GM19238 (cell line): ENCODE results near the gene KAT8.
"Not testable (repeated sequence)": the region's sequence is repeated elsewhere in the genome, so short reads cannot be mapped to it uniquely, and the experiment has no call there.

Source experiments
- DNase-seq: peaks from one replicate; pipeline ENCODE4 v3.0.0; 2011; ENCODE audit warnings: low spot score; ENCODE audit not compliant: insufficient read length

KAT8 gene

DNA sequence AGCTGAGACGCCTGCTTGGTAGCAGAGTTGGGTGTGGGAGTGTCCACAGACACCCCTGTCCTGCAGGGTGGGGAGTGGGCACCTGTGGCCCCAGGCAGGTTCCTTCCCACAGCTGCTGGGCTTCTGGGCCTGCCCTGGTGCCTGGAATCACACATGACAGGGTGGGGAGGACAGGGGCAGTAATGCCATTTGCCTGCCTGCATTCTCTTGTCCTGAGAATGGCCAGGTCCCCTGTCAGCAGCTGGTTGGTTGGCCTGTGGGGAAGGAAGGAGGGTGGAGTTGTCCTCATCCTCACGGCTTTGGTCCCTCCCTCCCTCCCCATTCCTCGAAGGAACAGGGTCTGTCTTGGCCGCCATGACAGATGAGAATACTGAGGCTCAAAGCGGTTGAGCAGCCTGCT, 33.9 kb upstream of the KAT8 start:
- no peak for DNase-seq

DNA sequence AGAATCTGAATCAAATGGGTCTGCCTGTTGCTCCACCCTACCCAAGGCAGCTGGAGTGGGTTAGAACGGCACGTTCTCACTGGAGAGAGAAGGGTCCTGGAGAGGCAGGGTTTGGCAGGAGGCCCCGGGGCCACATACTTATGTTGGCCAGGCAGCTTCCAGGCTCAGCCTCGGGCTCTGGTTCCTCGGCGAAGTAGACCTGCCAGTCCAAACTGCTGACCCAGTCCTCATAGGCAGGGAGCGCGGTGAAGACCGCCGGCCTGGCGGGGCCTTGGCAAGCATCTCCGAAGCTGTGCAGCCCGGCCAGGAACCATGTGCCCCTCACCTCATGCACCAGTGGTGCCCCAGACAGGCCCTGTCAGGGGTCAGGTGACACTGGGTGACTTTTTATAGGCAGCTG, 33.5 kb upstream of the KAT8 start:
- no peak for DNase-seq

DNA sequence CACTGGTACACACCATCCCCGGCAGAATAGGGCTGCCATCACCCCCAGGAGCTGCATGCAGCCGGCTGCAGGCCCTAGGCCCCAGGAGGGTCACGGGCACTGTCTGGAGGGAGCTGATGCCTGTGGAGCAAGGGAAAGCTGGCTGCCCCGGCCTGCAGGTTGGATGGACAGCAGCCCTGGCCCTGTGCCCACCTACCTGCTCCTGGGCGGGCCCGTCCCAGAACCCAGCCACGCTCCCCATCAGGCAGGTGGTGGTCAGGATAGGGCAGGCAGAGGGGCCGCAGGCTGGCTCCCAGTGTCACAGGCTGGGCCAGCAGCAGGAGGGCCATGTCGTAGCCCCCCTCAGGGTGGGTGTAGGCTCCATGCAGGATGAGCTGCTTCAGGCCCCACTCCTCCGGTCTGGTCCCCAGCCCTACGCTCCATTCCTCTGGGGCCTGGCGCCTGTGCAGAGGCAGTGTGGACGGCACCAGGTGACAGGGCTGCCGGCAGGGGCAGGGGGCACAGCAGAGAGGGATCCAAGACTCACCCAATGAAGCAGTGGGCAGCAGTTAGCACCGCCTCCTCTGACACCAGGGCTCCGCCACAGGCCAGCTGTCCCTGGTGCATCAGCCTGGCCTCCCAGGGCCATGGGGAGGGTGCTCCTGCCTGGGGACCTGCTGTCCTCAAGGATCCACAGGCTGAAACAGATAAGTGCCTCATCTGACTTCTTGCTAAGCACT, 32.7 kb upstream of the KAT8 start:
- DNase-seq = no peak

DNA sequence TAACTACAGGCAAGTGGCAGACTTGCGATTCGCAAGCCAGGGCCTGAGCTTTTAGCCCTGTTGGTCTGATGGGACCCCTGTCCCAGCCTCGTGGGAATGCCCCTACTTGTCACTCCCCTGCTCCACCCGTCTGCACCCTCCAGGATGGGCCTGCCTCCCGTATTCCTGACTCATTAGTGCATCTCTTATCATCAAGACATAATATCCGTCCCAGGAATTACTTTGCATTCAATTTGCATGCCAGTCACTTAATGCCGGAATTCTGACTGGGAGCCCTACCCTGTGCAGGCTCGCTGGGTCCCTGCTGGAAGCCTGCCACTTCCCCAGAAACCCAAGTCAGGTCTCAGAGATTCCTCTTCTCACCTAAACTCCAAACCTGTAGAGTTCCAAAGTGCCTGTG, 32.1 kb upstream of the KAT8 start:
- no peak for DNase-seq

DNA sequence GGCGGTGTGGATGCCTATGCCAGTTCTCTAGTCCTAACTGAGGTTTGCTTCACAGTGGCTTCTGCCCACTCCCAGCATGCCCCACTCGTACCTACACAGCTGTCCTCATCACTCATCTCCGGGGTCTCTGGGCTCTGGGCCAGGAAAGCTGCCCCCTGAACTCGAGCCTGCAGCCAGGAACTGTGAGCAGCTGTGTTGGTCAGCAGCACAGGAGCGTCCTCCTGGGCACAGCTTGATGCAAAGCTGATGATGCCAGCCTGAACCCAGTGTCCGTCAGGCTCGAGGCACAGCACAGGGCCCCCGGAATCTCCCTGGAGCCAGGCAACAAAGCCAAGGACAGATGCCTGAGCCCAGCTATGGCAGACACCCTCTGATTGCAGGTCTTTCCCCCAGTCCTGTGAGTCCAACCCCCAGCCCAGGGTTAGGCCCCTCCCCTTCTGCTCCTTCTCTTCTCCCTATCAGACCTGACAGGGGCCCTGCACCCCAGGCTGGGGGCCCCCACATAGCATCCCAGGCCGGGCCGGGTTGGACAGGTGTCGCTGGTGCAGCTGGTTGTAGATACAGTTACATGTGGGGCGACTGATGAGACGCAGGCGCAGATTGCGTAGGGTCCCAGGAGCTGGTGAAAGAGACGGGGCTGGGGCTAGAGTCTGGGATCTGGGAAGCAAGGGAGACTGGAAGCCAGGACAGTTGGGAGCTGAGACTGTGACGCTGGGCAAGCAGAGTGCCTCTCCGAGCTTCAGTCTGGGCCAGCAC, 31.4 kb upstream of the KAT8 start:
- no peak for DNase-seq

DNA sequence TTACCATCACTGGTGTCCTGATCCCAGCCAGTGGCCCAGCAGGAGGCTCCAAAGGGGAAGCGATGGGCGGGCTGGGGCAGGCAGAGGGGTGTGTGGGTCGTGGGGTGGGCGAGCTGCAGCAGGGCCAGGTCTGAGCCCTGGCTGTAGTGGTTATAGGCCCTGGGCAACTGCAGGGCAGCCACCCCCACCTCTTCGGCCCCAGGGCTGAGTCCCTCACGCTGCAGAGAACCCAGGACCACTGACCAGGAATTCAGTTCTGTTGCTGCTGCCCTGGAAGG, 30.9 kb upstream of the KAT8 start:
- DNase-seq = no peak

DNA sequence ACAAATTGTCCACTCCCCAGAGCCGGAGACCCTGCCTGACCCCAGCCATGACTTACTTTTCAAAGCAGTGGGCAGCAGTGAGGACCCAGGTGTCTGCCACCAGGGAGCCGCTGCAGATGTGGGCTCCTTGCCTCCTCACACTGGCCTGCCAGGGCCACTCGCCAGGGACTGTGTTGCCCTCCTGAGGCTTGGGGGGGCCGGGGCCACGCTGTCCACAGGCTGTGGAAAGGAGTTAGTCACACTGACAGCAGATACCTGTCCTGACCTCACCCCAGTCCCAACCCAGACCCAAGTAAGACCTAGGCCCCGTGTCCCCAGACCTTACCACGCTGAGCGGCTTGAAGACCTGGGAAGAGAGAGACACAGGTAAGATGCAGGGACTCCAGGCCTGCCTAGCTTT, 30.0 kb upstream of the KAT8 start:
- no peak for DNase-seq

DNA sequence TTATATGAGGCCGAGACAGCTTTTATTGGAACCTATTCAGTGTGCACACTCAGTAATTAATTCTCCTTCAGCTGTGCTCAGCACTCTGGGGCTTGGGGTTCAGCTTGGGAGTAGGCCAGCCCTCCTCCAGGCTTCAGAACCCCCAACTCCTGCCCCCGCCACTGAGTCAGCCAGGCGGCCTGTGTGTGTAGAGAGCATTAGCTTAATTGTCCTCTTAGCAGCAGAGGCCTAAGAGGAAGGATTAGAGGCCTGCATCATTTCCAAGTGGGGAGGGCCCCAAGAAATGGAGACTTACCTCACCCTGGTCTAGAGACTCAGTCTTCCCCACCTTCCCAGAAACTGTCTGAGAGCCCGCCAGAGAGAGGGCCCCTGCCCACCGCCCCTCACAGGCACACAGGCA, 29.5 kb upstream of the KAT8 start:
- DNase-seq = no peak

DNA sequence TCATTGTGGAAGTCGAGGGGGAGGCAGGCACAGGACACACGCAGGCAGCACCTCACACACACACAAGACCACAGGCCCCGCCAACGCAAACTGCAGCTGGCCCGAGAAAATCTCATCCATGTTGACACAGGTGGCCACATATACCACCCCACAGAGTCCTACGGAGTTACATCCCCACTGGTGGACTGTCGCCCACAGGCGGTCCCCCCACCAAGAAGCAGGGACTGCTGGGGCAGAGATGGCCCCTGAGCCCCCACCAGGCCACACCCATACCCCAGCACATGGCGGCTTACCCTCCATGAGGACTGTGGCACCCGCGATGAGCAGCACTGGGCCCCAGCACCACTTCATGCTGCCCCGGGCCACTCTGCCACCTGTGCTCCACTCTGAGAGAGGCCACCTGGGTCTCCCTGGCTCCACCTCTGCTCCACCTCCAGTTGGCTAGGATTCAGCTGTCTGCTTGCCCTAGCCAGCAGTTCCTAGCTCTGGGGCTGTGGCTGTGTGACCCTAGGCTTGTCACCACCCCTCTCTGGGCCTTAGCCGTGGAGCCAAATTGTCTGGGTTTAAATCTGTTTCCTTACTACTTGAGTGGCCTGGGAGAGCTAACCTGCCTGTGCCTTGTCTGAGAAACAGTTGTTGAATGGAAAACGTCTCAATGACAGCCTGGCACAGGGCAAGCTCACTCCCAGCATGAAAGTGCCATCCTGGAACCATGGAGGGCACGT, 28.8 kb upstream of the KAT8 start, which contains the start of gene PRSS53:
TSS of gene PRSS53 (minus strand) at position 485 of the 725 bp plus-strand sequence. CDS start at position 351, 134 bp downstream.
- no peak for DNase-seq

DNA sequence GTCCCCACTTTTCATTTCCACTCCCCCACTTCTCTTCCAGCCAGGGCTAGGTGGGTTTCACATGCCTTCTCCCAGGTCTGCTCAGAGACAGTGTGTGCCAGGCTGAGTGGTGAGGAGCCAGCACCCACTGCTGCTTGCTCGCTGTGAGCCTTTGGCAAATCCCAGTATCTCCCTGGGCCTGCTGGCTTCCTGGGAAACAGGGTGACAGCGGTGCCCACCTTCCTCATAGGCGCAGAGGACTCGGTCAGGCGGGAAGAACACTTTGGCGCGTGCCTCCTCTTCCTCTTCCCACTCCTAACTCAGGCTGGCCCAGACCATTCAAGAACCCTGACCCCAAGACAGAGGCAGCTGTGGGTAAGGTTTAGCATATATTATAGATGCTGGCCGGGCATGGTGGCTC, 28.3 kb upstream of the KAT8 start:
- no peak for DNase-seq

DNA sequence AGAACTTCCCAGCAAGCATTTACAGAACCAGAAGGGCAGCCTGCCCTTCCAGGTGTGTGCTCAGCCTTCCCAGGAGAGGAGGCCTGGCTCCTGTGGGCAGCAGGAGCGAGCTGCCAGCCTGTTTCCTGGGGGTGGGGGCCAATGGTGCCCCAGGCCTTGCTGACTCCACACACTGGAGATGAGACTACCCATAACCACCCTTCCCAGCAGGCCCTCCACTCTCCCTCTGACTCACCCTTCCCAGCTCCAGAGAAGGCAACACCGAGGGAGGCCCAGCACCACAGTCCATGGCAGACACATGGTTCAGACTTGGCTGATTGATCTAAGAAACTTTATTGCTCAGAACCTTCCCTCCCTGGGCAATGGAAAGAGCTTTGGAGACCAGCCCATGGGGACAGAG, 26.9 kb upstream of the KAT8 start:
- DNase-seq = no peak

DNA sequence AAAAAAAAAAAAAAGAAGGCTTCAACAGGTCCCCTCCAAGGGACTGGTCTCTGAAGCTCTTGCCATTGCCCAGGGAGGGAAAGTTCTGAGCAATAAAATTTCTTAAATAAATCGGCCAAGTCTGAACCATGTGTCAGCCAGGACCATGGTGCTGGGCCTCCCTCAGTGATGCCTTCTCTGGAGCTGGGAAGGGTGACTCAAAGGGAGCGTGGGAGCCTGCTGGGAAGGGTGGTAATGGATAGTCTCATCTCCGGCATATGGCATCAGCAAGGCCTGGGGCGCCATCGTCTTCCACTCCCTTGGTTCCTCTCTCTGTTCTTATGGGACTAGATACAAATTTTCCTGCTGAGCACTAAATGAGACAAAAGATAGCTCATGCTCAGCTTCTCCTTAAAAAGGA, 25.1 kb upstream of the KAT8 start:
- DNase-seq = no peak

DNA sequence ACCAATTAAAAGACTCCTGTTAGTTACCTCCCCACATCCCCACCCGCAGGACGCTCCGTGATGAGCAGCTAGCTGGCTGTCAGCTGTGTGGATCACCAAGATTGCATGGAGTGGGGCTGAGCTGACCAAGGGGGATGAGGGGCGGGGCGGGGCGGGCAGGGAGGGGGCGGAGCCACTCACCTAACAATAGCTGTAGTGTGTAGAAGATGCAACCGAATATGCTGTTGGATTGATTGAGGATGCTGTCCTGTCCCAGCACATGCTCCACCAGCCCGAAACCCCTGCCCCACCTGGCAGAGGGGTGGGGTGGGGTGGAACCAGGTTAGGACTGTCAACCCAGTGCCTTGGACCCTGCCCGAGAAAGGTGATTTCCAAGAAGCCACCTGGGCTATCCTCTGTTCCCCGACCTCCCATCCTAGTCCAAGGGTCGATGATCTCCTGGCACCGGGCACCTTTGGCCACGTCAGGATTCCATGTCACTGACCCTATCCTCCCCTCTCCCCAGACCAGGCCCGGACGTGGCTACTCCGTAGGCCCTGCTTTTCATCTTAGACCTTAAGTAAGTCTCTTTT, 24.2 kb upstream of the KAT8 start:
- DNase-seq = no peak

DNA sequence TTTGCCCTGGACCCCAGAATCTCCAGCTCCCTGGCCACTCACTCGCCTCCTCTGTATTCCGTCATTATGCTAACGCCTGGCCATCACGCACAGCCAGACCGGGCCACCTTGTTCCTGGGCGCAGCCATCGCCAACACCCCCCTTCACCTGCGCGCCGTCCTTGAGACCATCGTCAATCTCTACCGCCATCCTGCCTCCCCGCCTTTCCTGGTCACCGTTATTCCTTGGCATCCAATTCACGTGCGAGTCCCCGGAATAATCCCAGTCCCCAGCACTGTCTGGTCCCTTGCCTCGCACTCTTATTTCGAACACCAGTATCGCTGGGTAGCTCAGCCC, 23.4 kb upstream of the KAT8 start:
- no peak for DNase-seq

DNA sequence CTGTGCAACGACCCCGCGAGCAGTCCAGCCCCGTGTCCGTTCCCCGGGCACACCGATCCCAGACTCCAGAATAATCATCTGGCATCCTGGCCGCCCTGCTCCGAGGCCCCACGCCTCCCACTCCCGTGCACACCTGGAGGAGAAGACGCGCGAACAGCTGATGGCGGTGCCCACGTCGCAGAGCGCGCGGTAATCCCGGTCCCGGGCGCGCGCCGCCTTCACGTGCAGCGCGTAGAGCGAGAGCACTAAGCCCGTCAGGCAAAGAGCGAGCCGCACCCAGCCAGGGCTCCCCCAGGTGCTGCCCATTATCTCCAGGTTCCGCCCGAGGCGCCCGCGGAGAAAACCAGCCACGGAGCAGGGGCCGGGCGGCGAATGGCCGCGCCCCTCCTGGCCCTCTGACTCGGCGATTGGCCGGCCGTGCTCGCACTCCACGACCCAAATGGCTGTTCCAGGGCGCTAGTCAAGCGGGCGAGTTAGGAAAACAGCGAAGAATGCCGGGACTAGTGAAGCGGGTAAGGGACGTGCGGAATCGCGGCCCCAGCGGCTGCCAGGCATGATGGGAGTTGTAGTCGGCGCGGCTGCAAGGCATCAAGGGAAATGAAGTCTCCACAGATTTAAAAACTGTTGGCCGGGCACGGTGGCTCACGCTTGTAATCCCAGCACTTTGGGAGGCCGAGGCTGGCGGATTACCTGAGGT, 22.9 kb upstream of the KAT8 start, which contains the start of gene VKORC1:
TSS of gene VKORC1 (minus strand) at position 374 of the 697 bp plus-strand sequence. CDS start at position 306, 68 bp downstream.
- DNase-seq = peak; percentile 89

DNA sequence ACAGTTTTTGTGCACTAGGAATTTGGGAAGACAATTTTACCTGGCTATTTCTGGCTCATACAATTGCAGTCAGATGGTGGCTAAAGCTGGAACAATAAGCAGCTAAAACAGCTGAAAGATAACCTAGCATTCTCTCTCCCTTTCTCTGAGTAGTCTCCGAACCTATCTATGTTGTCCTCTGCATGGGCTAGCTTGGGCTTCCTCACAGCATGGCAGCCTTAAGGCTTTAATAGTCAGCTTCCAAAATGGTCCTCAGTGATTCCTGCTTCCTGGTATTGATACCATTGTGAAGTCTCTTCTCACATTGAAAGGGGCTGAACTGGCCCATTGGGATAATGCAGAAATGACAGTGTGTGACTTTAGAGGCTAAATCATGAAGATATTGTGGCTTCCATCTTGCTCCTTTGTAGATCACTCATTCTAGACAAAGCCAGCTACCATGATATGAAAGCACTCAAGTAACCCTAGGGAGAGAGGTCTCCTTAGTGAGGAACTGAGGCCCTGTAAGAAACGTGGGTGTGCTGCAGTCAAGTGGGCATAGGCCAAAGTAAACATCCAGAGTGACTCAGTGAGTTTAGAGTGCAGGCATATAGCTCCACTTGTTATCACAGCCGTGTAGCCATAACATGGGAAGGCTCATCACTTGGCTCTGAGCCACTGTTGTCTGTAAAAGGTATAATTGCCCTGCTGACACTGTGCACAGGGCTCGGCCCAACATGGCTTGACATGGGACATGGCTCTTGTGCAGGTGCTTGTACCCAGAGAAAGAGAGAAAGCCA, 17.4 kb upstream of the KAT8 start:
- DNase-seq = no peak

DNA sequence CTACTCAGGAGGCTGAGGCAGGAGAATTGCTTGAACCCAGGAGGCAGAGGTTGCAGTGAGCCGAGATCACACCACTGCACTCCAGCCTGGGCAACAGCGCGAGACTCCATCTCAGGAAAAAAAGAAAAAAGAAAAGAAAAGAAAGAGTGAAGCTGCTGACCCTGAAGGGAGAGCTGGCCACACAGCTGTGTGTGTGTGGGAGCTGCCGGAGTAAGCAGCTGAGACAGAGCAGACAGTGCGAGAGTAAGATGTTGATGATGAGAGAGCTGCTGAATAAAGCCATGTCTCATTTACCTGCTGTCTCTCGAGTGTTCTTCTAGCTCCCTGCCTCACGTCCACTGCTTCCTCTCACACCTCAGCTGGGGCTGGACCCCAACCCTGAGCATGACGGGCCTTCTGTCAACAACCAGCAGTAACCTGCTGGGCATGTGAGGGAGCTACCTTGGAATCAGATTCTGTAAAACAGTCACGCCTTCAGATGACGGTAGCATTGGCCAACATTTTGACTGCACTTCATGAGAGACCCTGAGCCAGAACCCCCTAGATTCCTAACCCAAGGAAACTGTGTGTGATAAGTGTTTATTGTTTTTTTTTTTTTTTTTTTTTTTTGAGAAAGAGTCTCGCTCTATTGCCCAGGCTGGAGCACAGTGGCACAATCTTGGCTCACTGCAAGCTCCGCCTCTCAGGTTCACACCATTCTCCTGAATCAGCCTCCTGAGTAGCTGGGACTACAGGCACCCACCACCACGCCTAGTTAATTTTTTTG, 16.4 kb upstream of the KAT8 start:
- DNase-seq = not testable (repeated sequence)

DNA sequence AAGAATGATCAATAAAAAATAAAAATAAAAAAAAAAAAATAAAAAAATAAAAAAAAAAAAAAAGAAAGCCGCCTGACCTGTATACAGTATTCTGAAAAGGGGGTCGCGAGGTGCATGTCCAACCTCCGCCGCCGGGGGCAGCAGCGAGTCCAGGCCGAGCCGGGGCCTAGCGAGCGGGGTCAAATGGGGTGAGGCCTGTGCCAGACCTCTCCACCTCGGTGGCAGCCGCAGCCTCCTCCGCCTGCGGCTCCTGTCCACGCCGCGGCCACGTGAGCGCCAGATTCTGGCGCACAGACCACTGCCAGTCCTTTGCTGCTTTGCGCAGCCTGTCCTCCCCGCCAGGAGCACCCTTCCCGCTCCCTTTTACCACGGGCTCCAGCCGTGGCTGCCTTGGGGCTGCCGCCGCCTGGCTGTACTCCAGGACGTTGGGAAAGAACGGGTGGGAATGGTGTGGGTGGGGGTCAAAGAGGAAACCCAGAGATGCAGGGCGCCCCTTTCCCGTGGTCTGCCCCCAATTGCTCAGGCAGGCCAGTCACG, 11.7 kb upstream of the KAT8 start:
- DNase-seq = peak; percentile 85

DNA sequence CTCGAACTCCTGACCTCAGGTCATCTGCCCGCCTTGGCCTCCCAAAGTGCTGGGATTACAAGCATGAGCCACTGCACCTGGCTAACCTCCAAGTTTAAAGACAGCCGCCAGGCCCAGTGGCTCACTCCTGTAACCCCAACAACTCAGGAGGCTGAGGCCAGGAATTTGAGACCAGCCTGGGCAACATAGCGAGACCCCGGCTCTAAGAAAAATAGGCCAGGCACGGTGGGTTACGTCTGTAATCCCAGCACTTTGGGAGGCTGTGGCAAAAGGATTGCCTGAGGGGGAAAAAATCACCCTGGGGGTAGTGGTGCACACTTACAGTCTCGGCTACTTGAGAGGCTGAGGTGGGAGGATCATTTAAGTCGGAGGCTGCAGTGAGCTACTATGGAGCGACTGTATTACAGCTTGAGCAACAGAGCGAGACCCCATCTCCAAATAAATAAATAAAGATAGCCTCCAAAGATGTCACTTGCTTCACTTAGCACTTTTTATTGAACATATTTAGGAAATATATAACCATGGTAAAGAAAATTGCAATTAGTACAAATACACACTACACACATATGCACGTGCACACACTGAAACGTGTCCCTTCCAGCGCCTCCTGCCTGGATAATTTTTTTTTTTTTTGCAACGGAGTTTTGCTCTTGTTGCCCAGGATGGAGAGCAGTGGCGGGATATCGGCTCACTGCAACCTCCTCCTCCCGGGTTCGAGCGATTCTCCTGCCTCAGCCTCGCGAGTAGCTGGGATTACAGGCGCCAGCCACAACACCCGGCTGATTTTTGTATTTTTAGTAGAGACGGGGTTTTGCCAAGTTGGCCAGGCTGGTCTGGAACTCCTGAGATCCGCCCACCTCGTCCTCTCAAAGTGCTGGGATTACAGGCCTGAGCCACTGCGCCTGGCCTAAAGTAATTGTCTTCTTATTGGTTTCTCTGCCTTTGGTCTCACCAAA, 10.7 kb upstream of the KAT8 start:
- DNase-seq = no peak
